HPDE6-E6E7 (cell line): ENCODE results near the gene UBTF.

Experiments
- DNase-seq: peaks from one replicate; pipeline ENCODE4 v3.0.0; 2011; ENCODE audit warnings: missing footprints; ENCODE audit errors: extremely low spot score

Gene UBTF

GRCh38 chr17:44197980-44198720, 21.3 kb downstream of the UBTF start:
- DNase-seq, result no peak

GRCh38 chr17:44197107-44197506, 22.4 kb downstream of the UBTF start:
- DNase-seq, result no peak

- DNase-seq, result no peak
Measured at GRCh38 chr17:44193326-44194084, 26.0 kb downstream of the UBTF start.

GRCh38 chr17:44192750-44193149, 26.7 kb downstream of the UBTF start:
- DNase-seq, result no peak

- no peak for DNase-seq
Measured at GRCh38 chr17:44191941-44192496, 27.5 kb downstream of the UBTF start.

GRCh38 chr17:44191369-44191768, 28.1 kb downstream of the UBTF start:
- DNase-seq, result no peak

GRCh38 chr17:44190481-44190880, 29.0 kb downstream of the UBTF start:
- DNase-seq, result no peak

- DNase-seq, result no peak
Measured at GRCh38 chr17:44188576-44189403, 30.7 kb downstream of the UBTF start.

- no peak for DNase-seq
Measured at GRCh38 chr17:44187131-44187899, 32.2 kb downstream of the UBTF start.

GRCh38 chr17:44186307-44187130, 33.0 kb downstream of the UBTF start, which contains the start of gene TMUB2:
TMUB2 (plus strand) TSS chr17:44186972; CDS start chr17:44187709, 737 bp downstream.
- peak; percentile 99 for DNase-seq

- no peak for DNase-seq
Measured at GRCh38 chr17:44184212-44184810, 35.2 kb downstream of the UBTF start.

GRCh38 chr17:44183024-44183423, 36.5 kb downstream of the UBTF start:
- no peak for DNase-seq

- DNase-seq, result no peak
Measured at GRCh38 chr17:44178133-44178532, 41.3 kb downstream of the UBTF start.

- DNase-seq, result no peak
Measured at GRCh38 chr17:44177640-44178039, 41.8 kb downstream of the UBTF start.

- no peak for DNase-seq
Measured at GRCh38 chr17:44176671-44177501, 42.6 kb downstream of the UBTF start.

GRCh38 chr17:44176257-44176656, 43.2 kb downstream of the UBTF start:
- DNase-seq, result no peak

- no peak for DNase-seq
Measured at GRCh38 chr17:44174427-44174826, 45.0 kb downstream of the UBTF start.

GRCh38 chr17:44171931-44172455, 47.5 kb downstream of the UBTF start:
- no peak for DNase-seq
